H9 (cell line): ENCODE data around the gene RYR3. TPM values are rescaled to one million over a fixed set of nuclear protein-coding genes. Genes with fewer than 3 reads are reported as not detected.

Source experiments
- DNase-seq: peaks from one replicate; pipeline ENCODE4 v3.0.0-alpha.2; 2017
- H2AFZ ChIP-seq: one replicate; pipeline ENCODE4 v1.6.1; 2013; ENCODE audit warnings: mild to moderate bottlenecking, low read length, control low read depth, moderate library complexity
- H2AK5ac ChIP-seq: 2 replicates; pipeline ENCODE4 v1.6.1; 2013; ENCODE audit warnings: low read length, control low read depth, mixed read lengths; ENCODE audit not compliant: insufficient read length
- H2BK120ac ChIP-seq: one replicate; pipeline ENCODE4 v1.6.1; 2013; ENCODE audit warnings: low read depth, mild to moderate bottlenecking, low read length, control low read depth, inconsistent platforms; ENCODE audit not compliant: poor library complexity, severe bottlenecking
- H2BK12ac ChIP-seq: 2 replicates; pipeline ENCODE4 v1.6.1; 2013; ENCODE audit warnings: low read length, control low read depth, mixed read lengths, low read depth; ENCODE audit not compliant: insufficient read length
- H2BK15ac ChIP-seq: 2 replicates; pipeline ENCODE4 v1.6.1; 2013; ENCODE audit warnings: low read depth, low read length, control low read depth
- H2BK20ac ChIP-seq: one replicate; pipeline ENCODE4 v1.6.1; 2013; ENCODE audit warnings: low read depth, mild to moderate bottlenecking, low read length, control low read depth, inconsistent platforms; ENCODE audit not compliant: poor library complexity, severe bottlenecking
- H2BK5ac ChIP-seq: 2 replicates; pipeline ENCODE4 v1.6.1; 2013; ENCODE audit warnings: low read length, control low read depth, mixed read lengths; ENCODE audit not compliant: insufficient read length
- H3K14ac ChIP-seq: 2 replicates; pipeline ENCODE4 v1.6.1; 2013; ENCODE audit warnings: low read length, control low read depth; ENCODE audit not compliant: insufficient read depth
- H3K18ac ChIP-seq: 2 replicates; pipeline ENCODE4 v1.6.1; 2013; ENCODE audit warnings: low read depth, mild to moderate bottlenecking, mixed read lengths, low read length, control low read depth; ENCODE audit not compliant: insufficient read length
- H3K23ac ChIP-seq: 2 replicates; pipeline ENCODE4 v1.6.1; 2013; ENCODE audit warnings: low read length, control low read depth, mixed read lengths, low read depth; ENCODE audit not compliant: insufficient read length
- H3K23me2 ChIP-seq: 2 replicates; pipeline ENCODE4 v1.6.1; 2013; ENCODE audit warnings: low read depth, mild to moderate bottlenecking, mixed read lengths, low read length, control low read depth; ENCODE audit not compliant: insufficient read length, poor library complexity, severe bottlenecking
- H3K27ac ChIP-seq: 2 replicates; pipeline ENCODE4 v1.5.1; 2013; ENCODE audit warnings: low read length, control low read depth, mixed read lengths, low read depth; ENCODE audit not compliant: insufficient read length
- H3K27me3 ChIP-seq: 2 replicates; pipeline ENCODE4 v1.6.1; 2013; ENCODE audit warnings: low read length, control low read depth, inconsistent platforms; ENCODE audit not compliant: insufficient read depth
- H3K4ac ChIP-seq: 2 replicates; pipeline ENCODE4 v1.6.1; 2013; ENCODE audit warnings: low read depth, mild to moderate bottlenecking, control low read depth, inconsistent platforms, low read length, moderate library complexity
- H3K4me1 ChIP-seq: 2 replicates; pipeline ENCODE4 v1.6.1; 2013; ENCODE audit warnings: low read length, control low read depth, inconsistent platforms; ENCODE audit not compliant: insufficient read depth
- H3K4me2 ChIP-seq: 2 replicates; pipeline ENCODE4 v1.6.1; 2013; ENCODE audit warnings: low read length, control low read depth, mixed read lengths; ENCODE audit not compliant: insufficient read length, insufficient read depth
- H3K56ac ChIP-seq: 2 replicates; pipeline ENCODE4 v1.6.1; 2013; ENCODE audit warnings: low read depth, mild to moderate bottlenecking, mixed read lengths, low read length, control low read depth; ENCODE audit not compliant: insufficient read length
- H3K79me1 ChIP-seq: 2 replicates; pipeline ENCODE4 v1.6.1; 2013; ENCODE audit warnings: low read depth, mild to moderate bottlenecking, moderate library complexity, low read length, control low read depth, inconsistent platforms; ENCODE audit not compliant: insufficient read depth, poor library complexity, severe bottlenecking
- H3K79me2 ChIP-seq: 2 replicates; pipeline ENCODE4 v1.6.1; 2013; ENCODE audit warnings: low read length, control low read depth, inconsistent platforms; ENCODE audit not compliant: insufficient read depth
- H3K9ac ChIP-seq: 2 replicates; pipeline ENCODE4 v1.6.1; 2013; ENCODE audit warnings: low read length, control low read depth, mixed read lengths; ENCODE audit not compliant: insufficient read length; ENCODE audit errors: extremely low read depth
- H3K9me3 ChIP-seq: one replicate; pipeline ENCODE4 v1.6.1; 2013; ENCODE audit warnings: low read depth, low read length, inconsistent platforms; ENCODE audit not compliant: control insufficient read depth
- H3T11ph ChIP-seq: one replicate; pipeline ENCODE4 v1.6.1; 2013; ENCODE audit warnings: mild to moderate bottlenecking, low read length, control low read depth, inconsistent platforms
- H4K20me1 ChIP-seq: one replicate; pipeline ENCODE4 v1.6.1; 2013; ENCODE audit not compliant: control insufficient read depth, insufficient read length, insufficient read depth
- H4K5ac ChIP-seq: 2 replicates; pipeline ENCODE4 v1.6.1; 2013; ENCODE audit warnings: low read depth, mild to moderate bottlenecking, mixed read lengths, low read length, control low read depth; ENCODE audit not compliant: insufficient read length
- H4K8ac ChIP-seq: replicated peaks from 2 replicates; pipeline ENCODE4 v1.6.1; 2013; ENCODE audit warnings: low read length, control low read depth, mixed read lengths, low read depth; ENCODE audit not compliant: insufficient read length
- H4K91ac ChIP-seq: 2 replicates; pipeline ENCODE4 v1.6.1; 2013; ENCODE audit warnings: low read depth, mild to moderate bottlenecking, moderate library complexity, mixed read lengths, low read length, control low read depth; ENCODE audit not compliant: insufficient read length
- H3K27ac Mint-ChIP-seq, 3 experiments: 2 replicates in 2 of 3; 3 replicates in 1 of 3; pipeline ENCODE4 v1.8.0; 2020 to 2021; ENCODE audit warnings: mixed read lengths in 3 of 3, mild to moderate bottlenecking in 1 of 3, moderate library complexity in 1 of 3
- H3K27me3 Mint-ChIP-seq: 2 replicates; pipeline ENCODE4 v1.8.0; 2021; ENCODE audit warnings: low read depth, mild to moderate bottlenecking, moderate library complexity, mixed read lengths
- H3K36me3 Mint-ChIP-seq, 3 experiments: 2 replicates in 2 of 3; 3 replicates in 1 of 3; pipeline ENCODE4 v1.8.0; 2020 to 2021; ENCODE audit warnings: low read depth in 3 of 3, mixed read lengths in 3 of 3; ENCODE audit not compliant: insufficient read depth in 1 of 3
- H3K4me1 Mint-ChIP-seq, 2 experiments: 2 replicates each; pipeline ENCODE4 v1.8.0; 2020; ENCODE audit warnings: mixed read lengths in 2 of 2
- H3K4me3 Mint-ChIP-seq, 2 experiments: 2 replicates in 1 of 2; 3 replicates in 1 of 2; pipeline ENCODE4 v1.8.0; 2020 to 2021; ENCODE audit warnings: mild to moderate bottlenecking in 2 of 2, mixed read lengths in 2 of 2, moderate library complexity in 1 of 2
- H3K9me3 Mint-ChIP-seq, 2 experiments: 2 replicates in 1 of 2; 3 replicates in 1 of 2; pipeline ENCODE4 v1.8.0; 2020; ENCODE audit warnings: mild to moderate bottlenecking in 2 of 2, mixed read lengths in 2 of 2, moderate library complexity in 1 of 2
- WGBS: extraction: QIAGEN DNeasy Blood & Tissue Kit; methylation state at CpG from one replicate; pipeline ENCODE4 v1.1.7; 2013; ENCODE audit warnings: missing lambda C conversion rate, low lambda C conversion rate, mixed read lengths; ENCODE audit not compliant: insufficient read length; ENCODE audit errors: extremely low coverage; 5-methylcytosine and 5-hydroxymethylcytosine counted together
- total RNA-seq: library from RNA; stranded (reverse); gene quantifications from 2 replicates; pipeline ENCODE4 v1.2.1, GENCODE V29; 2021
- TF ChIP-seq, protein P1 (sequence below): fragments of 200-600 bp; sonication (generic); conservative IDR thresholded peaks from 3 replicates; pipeline ENCODE4 v1.8.0; 2021; ENCODE audit warnings: antibody characterized with exemption, mild to moderate bottlenecking

RYR3 gene
- total RNA-seq, 1 experiment from 2014 or later, result 0.85 TPM

DNA sequence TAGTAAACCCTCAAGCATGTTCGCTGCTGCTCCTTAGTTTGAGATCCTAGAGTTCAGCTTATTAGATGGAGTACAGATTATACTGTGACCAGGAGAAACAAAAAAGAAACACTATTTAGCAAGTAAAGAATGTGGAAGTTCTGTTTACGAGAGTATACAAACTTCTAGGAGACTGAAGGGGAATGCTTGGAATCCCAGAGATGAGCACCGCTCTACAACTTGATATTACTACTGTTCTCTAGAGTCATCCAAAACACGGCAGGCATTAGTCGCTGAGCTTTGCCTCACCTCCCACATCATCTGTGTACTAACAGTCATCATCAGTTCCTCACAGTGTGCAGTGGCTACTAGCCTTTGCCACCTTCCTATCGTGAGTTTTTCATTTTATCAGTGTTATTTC, 536.1 kb downstream of the RYR3 start:
- no peak overlapping the region for H3K4ac ChIP-seq
- no peak overlapping the region for H3K27ac ChIP-seq
- H3K79me1 ChIP-seq, result no peaks in the 10 kb centered on the region
- WGBS, result no CpG with 5 or more reads among the region's 6 CpGs
- no peak overlapping the region for H2AFZ ChIP-seq
- Mint-ChIP-seq H3K4me3 (no peak overlapping the region), H3K4me1 (peaks cover 43 to 55% of the 10 kb centered on the region in 2 experiments), H3K27me3 (no peaks in the 10 kb centered on the region; the same call in 1 of the 2 replicates), H3K27ac (no peak overlapping the region), H3K9me3 (no peaks in the 10 kb centered on the region), H3K36me3 (no peaks in the 10 kb centered on the region; a peak in 1 of 7 replicates)
- H3T11ph ChIP-seq, result no peak overlapping the region
- no peaks in the 10 kb centered on the region for H3K27me3 ChIP-seq
- no peak overlapping the region for H2BK15ac ChIP-seq
- H3K56ac ChIP-seq, result no peak overlapping the region
- H4K5ac ChIP-seq, result no peak overlapping the region
- TF ChIP-seq, protein P1, sequence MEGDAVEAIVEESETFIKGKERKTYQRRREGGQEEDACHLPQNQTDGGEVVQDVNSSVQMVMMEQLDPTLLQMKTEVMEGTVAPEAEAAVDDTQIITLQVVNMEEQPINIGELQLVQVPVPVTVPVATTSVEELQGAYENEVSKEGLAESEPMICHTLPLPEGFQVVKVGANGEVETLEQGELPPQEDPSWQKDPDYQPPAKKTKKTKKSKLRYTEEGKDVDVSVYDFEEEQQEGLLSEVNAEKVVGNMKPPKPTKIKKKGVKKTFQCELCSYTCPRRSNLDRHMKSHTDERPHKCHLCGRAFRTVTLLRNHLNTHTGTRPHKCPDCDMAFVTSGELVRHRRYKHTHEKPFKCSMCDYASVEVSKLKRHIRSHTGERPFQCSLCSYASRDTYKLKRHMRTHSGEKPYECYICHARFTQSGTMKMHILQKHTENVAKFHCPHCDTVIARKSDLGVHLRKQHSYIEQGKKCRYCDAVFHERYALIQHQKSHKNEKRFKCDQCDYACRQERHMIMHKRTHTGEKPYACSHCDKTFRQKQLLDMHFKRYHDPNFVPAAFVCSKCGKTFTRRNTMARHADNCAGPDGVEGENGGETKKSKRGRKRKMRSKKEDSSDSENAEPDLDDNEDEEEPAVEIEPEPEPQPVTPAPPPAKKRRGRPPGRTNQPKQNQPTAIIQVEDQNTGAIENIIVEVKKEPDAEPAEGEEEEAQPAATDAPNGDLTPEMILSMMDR, result no peak
- no peak overlapping the region for H3K14ac ChIP-seq
- no peaks in the 10 kb centered on the region for H3K9me3 ChIP-seq
- DNase-seq, result no peak
- no peak overlapping the region for H2BK12ac ChIP-seq
- no peak overlapping the region for H4K8ac ChIP-seq
- H3K23me2 ChIP-seq, result no peaks in the 10 kb centered on the region
- no peak overlapping the region for H2BK5ac ChIP-seq
- H3K18ac ChIP-seq, result no peak overlapping the region
- H4K91ac ChIP-seq, result no peak overlapping the region
- no peaks in the 10 kb centered on the region for H4K20me1 ChIP-seq
- H3K4me1 ChIP-seq, result peaks cover 10% of the 10 kb centered on the region
- H3K9ac ChIP-seq, result no peak overlapping the region
- no peak overlapping the region for H2BK120ac ChIP-seq
- no peaks in the 10 kb centered on the region for H3K79me2 ChIP-seq
- no peak overlapping the region for H3K23ac ChIP-seq
- H2AK5ac ChIP-seq, result no peak overlapping the region
- H3K4me2 ChIP-seq, result no peak overlapping the region
- no peak overlapping the region for H2BK20ac ChIP-seq
